Measurements from ENCODE around the gene HSD17B2.

GRCh38 chr16:82055117-82055516, 20.1 kb downstream of the HSD17B2 start:
- TF ChIP-seq, protein P1, sequence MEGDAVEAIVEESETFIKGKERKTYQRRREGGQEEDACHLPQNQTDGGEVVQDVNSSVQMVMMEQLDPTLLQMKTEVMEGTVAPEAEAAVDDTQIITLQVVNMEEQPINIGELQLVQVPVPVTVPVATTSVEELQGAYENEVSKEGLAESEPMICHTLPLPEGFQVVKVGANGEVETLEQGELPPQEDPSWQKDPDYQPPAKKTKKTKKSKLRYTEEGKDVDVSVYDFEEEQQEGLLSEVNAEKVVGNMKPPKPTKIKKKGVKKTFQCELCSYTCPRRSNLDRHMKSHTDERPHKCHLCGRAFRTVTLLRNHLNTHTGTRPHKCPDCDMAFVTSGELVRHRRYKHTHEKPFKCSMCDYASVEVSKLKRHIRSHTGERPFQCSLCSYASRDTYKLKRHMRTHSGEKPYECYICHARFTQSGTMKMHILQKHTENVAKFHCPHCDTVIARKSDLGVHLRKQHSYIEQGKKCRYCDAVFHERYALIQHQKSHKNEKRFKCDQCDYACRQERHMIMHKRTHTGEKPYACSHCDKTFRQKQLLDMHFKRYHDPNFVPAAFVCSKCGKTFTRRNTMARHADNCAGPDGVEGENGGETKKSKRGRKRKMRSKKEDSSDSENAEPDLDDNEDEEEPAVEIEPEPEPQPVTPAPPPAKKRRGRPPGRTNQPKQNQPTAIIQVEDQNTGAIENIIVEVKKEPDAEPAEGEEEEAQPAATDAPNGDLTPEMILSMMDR (IDR thresholded peaks at IDR 0.05), result no peak
- no peak for TF ChIP-seq POLR2AphosphoS5 (IDR thresholded peaks at IDR 0.05)
- no peak for TF ChIP-seq POLR2A (IDR thresholded peaks at IDR 0.05)

Data from suprapubic skin (tissue), 4 donors.